HepG2 (cell line): ENCODE results near the gene DLG4. TPM values are rescaled to one million over a fixed set of nuclear protein-coding genes. Genes with fewer than 3 reads are reported as not detected.

Source experiments
- ATAC-seq: fragments of 200-7000 bp; cut with Tn5 transposase; 3 replicates; pipeline ENCODE4 v1.9.1; 2020; ENCODE audit warnings: mild to moderate bottlenecking, moderate library complexity
- BruUV-seq: library from RNA; stranded (reverse); fragments of 400-500 nt; replicated peaks from 2 replicates; lab custom pipeline; 2021; lab: Mats Ljungman, UMichigan
- CTCF ChIA-PET: fragments of 300-600 bp; formaldehyde crosslinking; extraction: SDS; loops from one replicate; lab custom pipeline; 2021; ENCODE audit warnings: low total read pairs, inconsistent platforms, low intra/inter-chr PET ratio; lab: Yijun Ruan, JAX
- POLR2A ChIA-PET: fragments of 350-600 bp; sonication (Branson Sonifier 250); formaldehyde crosslinking; loops from one replicate; lab custom pipeline; 2020; ENCODE audit warnings: antibody characterized with exemption, inconsistent platforms; lab: Yijun Ruan, JAX
- DNase-seq: peaks from one replicate; pipeline ENCODE4 v3.0.0-alpha.2; 2015; ENCODE audit warnings: low spot score
- FAIRE-seq: peaks from 3 replicates; lab custom pipeline; 2011; peaks lifted over from hg19 to GRCh38; lab: Jason Lieb, UNC
- H2AFZ ChIP-seq: one replicate; pipeline ENCODE4 v1.6.1; 2011; ENCODE audit warnings: low read length, inconsistent platforms
- H3K27ac ChIP-seq: fragments of 300-600 bp; 3 replicates; pipeline ENCODE4 v1.8.0; 2011; ENCODE audit warnings: mixed run types, mild to moderate bottlenecking, mixed read lengths, low read length, inconsistent platforms; ENCODE audit not compliant: insufficient read depth; ENCODE audit errors: extremely low read length
- H3K27me3 ChIP-seq, 2 experiments: fragments of 200-600 bp in 1 of 2; 2 replicates in 1 of 2; 3 replicates in 1 of 2; pipeline versions ENCODE4 v1.6.0 to v1.8.0; 2011; ENCODE audit warnings: low read length in 2 of 2, mild to moderate bottlenecking in 2 of 2, moderate library complexity in 2 of 2, inconsistent platforms in 1 of 2; ENCODE audit not compliant: insufficient read depth in 2 of 2, control insufficient read depth in 1 of 2
- H3K36me3 ChIP-seq, 2 experiments: fragments of 200-600 bp in 1 of 2; replicated peaks in 1 of 2; 2 replicates in 1 of 2; 3 replicates in 1 of 2; pipeline versions ENCODE4 v1.5.1 to v1.8.0; 2011; ENCODE audit warnings: low read length in 2 of 2, inconsistent platforms in 1 of 2; ENCODE audit not compliant: insufficient read depth in 2 of 2, control insufficient read depth in 1 of 2
- H3K4me1 ChIP-seq: 2 replicates; pipeline ENCODE4 v1.5.1; 2012; ENCODE audit warnings: low read length, inconsistent platforms; ENCODE audit not compliant: insufficient read depth
- H3K4me2 ChIP-seq: 2 replicates; pipeline ENCODE4 v1.6.0; 2011; ENCODE audit warnings: low read depth, low read length, inconsistent platforms
- H3K4me3 ChIP-seq, 3 experiments: fragments of 200-600 bp in 1 of 3; sonication (generic), shearing (Covaris generic) in 1 of 3; replicated peaks in 1 of 3; 2 replicates each; pipeline ENCODE4 v1.5.1; 2011 to 2016; ENCODE audit warnings: low read length in 3 of 3, inconsistent platforms in 2 of 3, low read depth in 2 of 3, mild to moderate bottlenecking in 2 of 3, control low read depth in 1 of 3, mixed read lengths in 1 of 3; ENCODE audit not compliant: insufficient read depth in 1 of 3
- H3K79me2 ChIP-seq: one replicate; pipeline ENCODE4 v1.6.1; 2011; ENCODE audit warnings: low read length, inconsistent platforms; ENCODE audit not compliant: insufficient read depth
- H3K9ac ChIP-seq: 2 replicates; pipeline ENCODE4 v1.6.0; 2011; ENCODE audit warnings: mild to moderate bottlenecking, low read depth, low read length, inconsistent platforms; ENCODE audit not compliant: insufficient read depth
- H3K9me3 ChIP-seq: 2 replicates; pipeline ENCODE4 v1.5.1; 2012; ENCODE audit warnings: mild to moderate bottlenecking, low read length
- H4K20me1 ChIP-seq: 2 replicates; pipeline ENCODE4 v1.6.0; 2011; ENCODE audit warnings: inconsistent platforms, mild to moderate bottlenecking, low read length, moderate library complexity; ENCODE audit not compliant: insufficient read depth
- BORCS8-MEF2B ChIP-seq: sonication (generic); formaldehyde crosslinking; IDR thresholded peaks from 2 replicates; pipeline ENCODE4 v1.8.0; 2022; ENCODE audit warnings: mild to moderate bottlenecking, missing genetic modification reagents
- DPF2 ChIP-seq: sonication (generic); formaldehyde crosslinking; IDR thresholded peaks from 2 replicates; pipeline ENCODE4 v1.4.0; 2020; ENCODE audit warnings: mild to moderate bottlenecking, low read depth, missing genetic modification reagents, borderline replicate concordance
- EED ChIP-seq: sonication (generic); formaldehyde crosslinking; IDR thresholded peaks from 2 replicates; pipeline ENCODE4 v1.5.0; 2020; ENCODE audit warnings: mild to moderate bottlenecking, missing genetic modification reagents
- KAT8 ChIP-seq: IDR thresholded peaks from 2 replicates; pipeline ENCODE4 v1.6.1; 2016; ENCODE audit warnings: missing genetic modification reagents, missing compliant biosample characterization
- LCORL ChIP-seq, 2 experiments: fragments of 450-650 bp in 1 of 2; sonication (generic) in 1 of 2; formaldehyde crosslinking in 1 of 2; IDR thresholded peaks; 2 replicates each; pipeline versions ENCODE4 v1.5.0 to v1.6.1; 2017 to 2020; ENCODE audit warnings: antibody characterized with exemption in 1 of 2, missing genetic modification reagents in 1 of 2
- THAP8 ChIP-seq: sonication (generic); formaldehyde crosslinking; IDR thresholded peaks from 2 replicates; pipeline ENCODE4 v1.5.1; 2020; ENCODE audit warnings: missing genetic modification reagents, mild to moderate bottlenecking, borderline replicate concordance
- ZBTB20 ChIP-seq: sonication (generic); formaldehyde crosslinking; IDR thresholded peaks from 2 replicates; pipeline ENCODE4 v1.8.1; 2023; ENCODE audit warnings: missing genetic modification reagents, low read depth, mild to moderate bottlenecking, borderline replicate concordance
- ZNF776 ChIP-seq: sonication (generic); formaldehyde crosslinking; IDR thresholded peaks from 2 replicates; pipeline ENCODE4 v1.4.0; 2020; ENCODE audit warnings: mild to moderate bottlenecking, missing genetic modification reagents
- WGBS: methylation state at CpG from one replicate; pipeline ENCODE4 v1.1.6; 2017; ENCODE audit warnings: low lambda C conversion rate; 5-methylcytosine and 5-hydroxymethylcytosine counted together
- in situ Hi-C: cut with HindIII; loops from 2 replicates; pipeline ENCODE4 v1.10.0; 2017; ENCODE audit warnings: low pct_unique_long_range_greater_than_20kb; ENCODE audit not compliant: extremely low pct_ligation_motif_present
- intact Hi-C: fragments of 100-400 bp; cut with micrococcal nuclease; formaldehyde crosslinking; loops from one replicate; pipeline ENCODE4 v1.10.0; 2022; ENCODE audit not compliant: unreplicated experiment
- polyA plus RNA-seq, 8 experiments: library from polyadenylated mRNA; depleted of rRNA in 3 of 8; stranded (reverse) in 7 of 8; unstranded in 1 of 8; fragments of >200 nt; fragmentation: Illumina TruSeq in 4 of 8; extraction: Trizol in 4 of 8; gene quantifications; 2 replicates each; pipeline versions ENCODE4 v1.2.1 to v1.2.3, GENCODE V29; 2011 to 2016; ENCODE audit warnings: low read depth in 4 of 8, missing spikeins in 1 of 8, mixed read lengths in 1 of 8; ENCODE audit not compliant: insufficient read depth in 1 of 8
- total RNA-seq, 5 experiments: library from RNA; depleted of rRNA; stranded (reverse); fragments of >200 nt; fragmentation: Illumina TruSeq; extraction: Trizol; gene quantifications; 2 replicates each; pipeline ENCODE4 v1.2.3, GENCODE V29; 2016; ENCODE audit warnings: low read depth in 1 of 5
- TF ChIP-seq, protein P1 (sequence below): sonication (generic); formaldehyde crosslinking; IDR thresholded peaks from 2 replicates; pipeline ENCODE4 v1.8.1; 2023; ENCODE audit warnings: mild to moderate bottlenecking, missing genetic modification reagents, borderline replicate concordance

Gene DLG4
- total and polyA plus RNA-seq, 2 of the 13 experiments (the other 11 are each of a cell fraction or from before 2014, with no cell fraction given) = 0.71 to 4.3 TPM

- Histone ChIP-seq H2AFZ (no peak overlapping the region), H3K4me3 (peak overlapping the region; percentile 66 to 93 (median 89)), H3K79me2 (peaks cover 57% of the 10 kb centered on the region), H3K36me3 (peaks cover 24 to 50% of the 10 kb centered on the region in 2 experiments), H3K9ac (peak overlapping the region; percentile 83), H3K27ac (peak overlapping the region; percentile 79), H3K4me1 (peaks cover 53% of the 10 kb centered on the region), H3K4me2 (peak overlapping the region; percentile 92), H4K20me1 (peaks cover 13% of the 10 kb centered on the region; the same call in 1 of the 2 replicates), H3K27me3 (no peaks in the 10 kb centered on the region; a peak in 1 of 5 replicates), H3K9me3 (no peaks in the 10 kb centered on the region)
- FAIRE-seq (no peak), DNase-seq (no peak), ATAC-seq (peak; percentile 12)
- 0% methylated on average over 9 of the region's 9 CpGs for WGBS
- intact Hi-C loops = loop anchor here (10.0 kb wide), 1 partner anchor 59 kb away; the partner anchor contains the start of gene ASGR1
- in situ Hi-C loops = no loop called here
- ChIA-PET POLR2A (interaction anchor here (0.7 to 8.9 kb wide), 18 partner anchors 9 to 198 kb away, joined by 3 to 140 read pairs (median 5); partner anchors contain the start of genes ACADVL, ASGR1, ASGR2 and CTDNEP1), CTCF (no interaction called here)
- no TSS peak for BruUV-seq
- 0 out of 2 replicates have a peak, but pooled peaks have one; percentile 60 for TF ChIP-seq ZBTB20 (CRISPR knock-in tag)
- TF ChIP-seq, protein P1, sequence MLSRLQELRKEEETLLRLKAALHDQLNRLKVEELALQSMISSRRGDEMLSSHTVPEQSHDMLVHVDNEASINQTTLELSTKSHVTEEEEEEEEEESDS = 0 out of 2 replicates have a peak, but pooled peaks have one; percentile 21
- TF ChIP-seq LCORL (IDR thresholded peaks at IDR 0.05) = no peak
- peak; percentile 3; the same call in 1 of the 2 replicates for TF ChIP-seq LCORL (CRISPR knock-in tag; IDR thresholded peaks at IDR 0.05)
- TF ChIP-seq ZNF776 (CRISPR knock-in tag) = no peak
- TF ChIP-seq THAP8 (CRISPR knock-in tag) = peak; percentile 23; the same call in 1 of the 2 replicates
- 0 out of 2 replicates have a peak, but pooled peaks have one; percentile 5 for TF ChIP-seq EED (CRISPR knock-in tag)
- TF ChIP-seq BORCS8-MEF2B (CRISPR knock-in tag) = 0 out of 2 replicates have a peak, but pooled peaks have one; percentile 0
- TF ChIP-seq DPF2 (CRISPR knock-in tag) = no peak
- TF ChIP-seq KAT8 (CRISPR knock-in tag) = no peak
Measured at GRCh38 chr17:7233701-7234082, 14.1 kb upstream of the DLG4 start.
